Adrenal gland (tissue), 5 donors: Measurements from ENCODE around the gene CA5A.

Source experiments
- CTCF ChIP-seq, 6 experiments: fragments of 450-650 bp in 4 of 6; fragments of 200-600 bp in 2 of 6; sonication (generic) in 1 of 6; IDR thresholded peaks; 1 replicate in 5 of 6; 2 replicates in 1 of 6; pipeline versions ENCODE4 v1.5.1 to v1.8.0; 2016 to 2021; ENCODE audit warnings: antibody characterized with exemption in 6 of 6, mild to moderate bottlenecking in 2 of 6, moderate library complexity in 1 of 6
- POLR2A ChIP-seq, 2 donors: fragments of 450-650 bp; IDR thresholded peaks; one replicate each; pipeline ENCODE4 v1.6.1; 2017; ENCODE audit warnings: antibody characterized with exemption in 2 of 2, mild to moderate bottlenecking in 2 of 2, moderate library complexity in 1 of 2
- donor health status: DM: no; HTN: no; CAD: no.

GRCh38 chr16:87984632-87985267 lies 48.4 kb upstream of the CA5A start:
- TF ChIP-seq POLR2A (IDR thresholded peaks at IDR 0.05) (no peak), CTCF (IDR thresholded peaks at IDR 0.05) (no peak)
